HFF-Myc (cell line): ENCODE measurements around the gene TPD52L3.

Source experiments
- DNase-seq: peaks from one replicate; pipeline ENCODE4 v3.0.0-alpha.2; 2011; ENCODE audit warnings: low read depth; ENCODE audit errors: extremely low read depth
- H3K4me3 ChIP-seq: replicated peaks from 2 replicates; pipeline ENCODE4 v1.5.1; 2011; ENCODE audit warnings: low read depth, mild to moderate bottlenecking, control low read depth, low read length
- CTCF ChIP-seq: IDR thresholded peaks from 2 replicates; pipeline ENCODE4 v1.5.1; 2012; ENCODE audit warnings: mild to moderate bottlenecking, low read depth, low read length, control low read depth; ENCODE audit errors: missing control alignments

Gene TPD52L3

DNA sequence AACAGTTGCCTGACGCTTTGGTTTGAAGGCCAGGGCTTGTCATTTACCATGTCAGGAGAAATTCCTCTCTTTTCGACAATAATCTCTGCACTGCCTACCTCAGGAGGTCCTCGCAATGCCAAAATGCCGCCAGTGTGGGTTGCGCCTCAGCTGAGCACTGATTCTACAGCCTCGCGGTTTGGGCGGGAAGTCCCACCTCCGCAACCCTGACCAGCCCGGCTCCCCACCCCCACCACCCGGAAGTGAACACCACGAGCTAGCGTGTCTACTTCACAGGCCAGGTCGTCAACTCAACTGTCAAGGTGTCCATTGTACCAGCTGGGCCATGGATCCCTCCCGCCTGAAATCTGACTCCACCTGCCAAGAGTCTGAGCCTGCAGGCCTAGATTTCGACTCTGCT is at the start of gene TPD52L3:
Gene TPD52L3, plus strand, starts transcription at position 273 of the 400 bp plus-strand sequence. CDS start 221 bp downstream, outside the sequence.
- H3K4me3 ChIP-seq, result no peak within 1 kb of the TSS
- TF ChIP-seq CTCF, result no peak
- no peak for DNase-seq

DNA sequence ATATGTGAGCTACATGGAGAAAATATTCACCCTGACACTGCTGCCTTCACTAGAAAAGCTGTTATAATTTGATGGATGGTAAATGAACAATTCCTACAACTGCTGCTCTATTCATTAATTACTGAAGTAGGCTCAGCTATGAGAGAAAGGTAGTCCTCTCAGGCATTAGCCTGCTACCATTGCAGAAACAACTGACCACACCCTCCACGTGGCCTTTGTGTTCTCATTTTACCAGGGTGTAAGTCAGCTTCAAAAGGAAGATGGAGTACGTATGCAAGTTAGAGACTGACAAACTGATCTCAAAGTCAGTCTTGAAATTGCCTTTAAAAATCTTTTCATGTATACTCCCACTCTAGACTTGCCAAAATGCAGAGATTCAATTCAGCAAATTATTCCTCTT is 26.3 kb upstream of the TPD52L3 start:
- TF ChIP-seq CTCF, result no peak

DNA sequence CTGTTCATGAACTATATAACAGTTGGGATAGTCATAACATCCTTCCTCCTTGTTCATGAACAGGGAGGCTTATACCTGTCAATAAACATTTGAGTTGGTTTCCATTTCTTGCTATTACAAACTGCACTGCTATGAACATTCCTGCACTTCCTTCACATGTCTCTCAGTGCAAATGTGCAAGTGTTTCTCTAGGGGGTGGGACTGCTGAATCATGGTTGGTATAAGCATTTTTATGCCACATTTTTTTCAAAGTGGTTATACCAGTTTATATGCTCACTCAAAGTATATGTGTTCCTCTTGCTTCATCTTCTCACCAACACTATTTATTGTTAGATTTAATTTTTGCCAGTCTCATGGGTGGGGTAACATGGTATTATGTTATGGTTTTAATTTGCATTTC is 25.8 kb upstream of the TPD52L3 start:
- no peak for DNase-seq
- TF ChIP-seq CTCF, result no peak
- H3K4me3 ChIP-seq, result no peak overlapping the region

More for the DNA sequence above, 26.3 kb upstream of the TPD52L3 start:
- DNase-seq, result no peak
- H3K4me3 ChIP-seq, result no peak overlapping the region

DNA sequence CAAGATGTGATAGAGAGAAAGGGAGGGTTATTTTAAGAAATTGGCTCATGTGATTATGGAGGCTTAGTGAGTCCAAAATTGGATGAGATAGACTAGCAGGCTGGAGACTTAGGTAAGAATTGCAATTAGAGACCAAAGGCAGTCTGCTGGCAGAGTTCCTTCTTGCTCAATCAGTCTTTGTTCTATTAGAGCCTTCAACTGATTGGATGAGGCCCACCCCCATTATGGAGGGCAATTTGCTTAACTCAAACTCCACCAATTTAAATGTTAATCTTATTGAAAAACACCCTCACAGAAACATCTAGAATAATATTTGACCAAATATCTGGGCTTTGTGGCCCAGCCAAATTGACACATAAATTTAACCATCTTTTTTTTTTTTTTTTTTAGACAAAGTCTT is 23.9 kb upstream of the TPD52L3 start:
- H3K4me3 ChIP-seq, result no peak overlapping the region
- no peak for TF ChIP-seq CTCF
- no peak for DNase-seq

DNA sequence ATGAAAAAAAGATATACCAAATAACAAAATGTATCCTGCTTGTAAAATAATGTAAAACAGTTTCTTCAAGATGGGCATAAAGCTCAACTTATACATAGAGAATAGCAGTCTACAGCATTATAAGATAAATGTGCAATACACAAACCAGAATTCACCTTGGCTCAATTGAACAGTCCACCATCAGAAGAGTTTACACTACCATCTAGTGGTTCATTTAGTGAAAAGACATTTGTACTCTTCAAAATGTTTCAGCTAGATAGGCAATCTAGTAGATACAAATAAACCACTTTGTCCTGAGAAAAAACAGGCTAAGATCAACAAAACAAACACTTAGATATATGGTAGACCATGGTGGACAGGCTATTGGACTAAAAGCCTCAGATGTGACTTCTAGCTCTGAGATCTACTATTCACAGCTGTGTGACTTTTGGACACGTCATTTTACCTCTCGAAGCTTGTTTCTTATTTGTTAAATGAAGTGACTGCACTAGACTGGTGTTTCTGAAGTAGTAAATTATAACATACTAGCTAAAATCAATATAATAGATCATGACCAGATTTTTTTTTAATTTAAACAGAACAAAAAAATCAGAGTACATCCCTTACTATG is 22.1 kb upstream of the TPD52L3 start:
- DNase-seq, result no peak
- no peak overlapping the region for H3K4me3 ChIP-seq
- peak; percentile 23 for TF ChIP-seq CTCF

- TF ChIP-seq CTCF, result no peak
- no peak for DNase-seq
- no peak overlapping the region for H3K4me3 ChIP-seq
Measured at GRCh38 chr9:6307551-6308096, 20.6 kb upstream of the TPD52L3 start.

- no peak for DNase-seq
- no peak overlapping the region for H3K4me3 ChIP-seq
- no peak for TF ChIP-seq CTCF
Measured at GRCh38 chr9:6330958-6331634, 2.9 kb downstream of the TPD52L3 start.
